GM12891 (cell line): ENCODE results near the gene GRIK1.

Experiments used
- PAX5 ChIP-seq: IDR thresholded peaks from 2 replicates; pipeline ENCODE4 v1.6.1; 2011; ENCODE audit warnings: low read length, moderate library complexity, mild to moderate bottlenecking; ENCODE audit not compliant: insufficient read depth, severe bottlenecking
- POLR2A ChIP-seq: IDR thresholded peaks from 2 replicates; pipeline ENCODE4 v1.6.1; 2011; ENCODE audit warnings: low read depth, low read length, control low read depth
- POLR2AphosphoS5 ChIP-seq: IDR thresholded peaks from 2 replicates; pipeline ENCODE4 v1.6.1; 2011; ENCODE audit warnings: low read depth, low read length, control low read depth
- POU2F2 ChIP-seq: IDR thresholded peaks from 2 replicates; pipeline ENCODE4 v1.6.1; 2011; ENCODE audit warnings: low read depth, mild to moderate bottlenecking, control low read depth, low read length, moderate library complexity
- SPI1 ChIP-seq: IDR thresholded peaks from 2 replicates; pipeline ENCODE4 v1.6.1; 2011; ENCODE audit warnings: low read depth, low read length, control low read depth
- TAF1 ChIP-seq: IDR thresholded peaks from 2 replicates; pipeline ENCODE4 v1.6.1; 2011; ENCODE audit warnings: low read depth, low read length, control low read depth

DNA sequence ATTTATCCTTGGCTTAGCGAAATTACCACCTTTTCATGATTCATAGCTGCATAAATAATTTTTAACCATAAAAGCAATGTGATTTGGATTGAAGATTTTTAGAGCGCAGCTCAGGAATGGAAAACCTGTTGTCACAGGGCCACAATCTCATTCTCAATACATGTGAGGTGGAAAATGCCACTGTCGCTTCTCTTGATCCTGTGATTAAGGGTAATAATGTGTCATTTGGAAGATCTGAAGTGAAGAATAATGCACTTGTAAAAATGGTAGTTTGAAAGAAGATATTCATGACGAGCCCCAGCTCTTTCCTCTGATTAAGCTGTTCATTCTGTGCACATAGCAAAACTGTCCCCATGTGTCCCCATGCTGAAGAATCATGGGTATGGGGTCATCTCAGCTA, 410.7 kb downstream of the GRIK1 start:
- TF ChIP-seq TAF1 (no peak), POLR2AphosphoS5 (no peak), POLR2A (no peak), POU2F2 (no peak), SPI1 (no peak), PAX5 (no peak)
